HEK293 (cell line): ENCODE data around the gene UBL4A.

Experiments
- RBAK ChIP-seq: fragments of 450-650 bp; formaldehyde crosslinking; IDR thresholded peaks from 2 replicates; pipeline ENCODE4 v1.5.1; 2016; ENCODE audit warnings: missing biosample characterization, missing genetic modification characterization
- ZNF16 ChIP-seq: fragments of 450-650 bp; formaldehyde crosslinking; IDR thresholded peaks from 2 replicates; pipeline ENCODE4 v1.5.1; 2016; ENCODE audit warnings: low read depth, missing biosample characterization, missing genetic modification characterization
- ZNF184 ChIP-seq: fragments of 450-650 bp; IDR thresholded peaks from 2 replicates; pipeline ENCODE4 v1.5.1; 2018; ENCODE audit warnings: missing biosample characterization, mild to moderate bottlenecking, missing genetic modification characterization
- ZNF529 ChIP-seq: fragments of 450-650 bp; formaldehyde crosslinking; IDR thresholded peaks from 2 replicates; pipeline ENCODE4 v1.5.1; 2017; ENCODE audit warnings: missing genetic modification characterization, missing biosample characterization; ENCODE audit not compliant: insufficient replicate concordance
- ZNF785 ChIP-seq: fragments of 450-650 bp; formaldehyde crosslinking; IDR thresholded peaks from 2 replicates; pipeline ENCODE4 v1.5.1; 2016; ENCODE audit warnings: missing biosample characterization, missing genetic modification characterization
- TF ChIP-seq, protein P1 (sequence below): fragments of 450-650 bp; formaldehyde crosslinking; IDR thresholded peaks from 2 replicates; pipeline ENCODE4 v1.5.1; 2016; ENCODE audit warnings: missing biosample characterization, missing genetic modification characterization
- TF ChIP-seq, protein P2 (sequence below): fragments of 450-650 bp; formaldehyde crosslinking; IDR thresholded peaks from 2 replicates; pipeline ENCODE4 v1.5.1; 2016; ENCODE audit warnings: missing biosample characterization, missing genetic modification characterization

DNA sequence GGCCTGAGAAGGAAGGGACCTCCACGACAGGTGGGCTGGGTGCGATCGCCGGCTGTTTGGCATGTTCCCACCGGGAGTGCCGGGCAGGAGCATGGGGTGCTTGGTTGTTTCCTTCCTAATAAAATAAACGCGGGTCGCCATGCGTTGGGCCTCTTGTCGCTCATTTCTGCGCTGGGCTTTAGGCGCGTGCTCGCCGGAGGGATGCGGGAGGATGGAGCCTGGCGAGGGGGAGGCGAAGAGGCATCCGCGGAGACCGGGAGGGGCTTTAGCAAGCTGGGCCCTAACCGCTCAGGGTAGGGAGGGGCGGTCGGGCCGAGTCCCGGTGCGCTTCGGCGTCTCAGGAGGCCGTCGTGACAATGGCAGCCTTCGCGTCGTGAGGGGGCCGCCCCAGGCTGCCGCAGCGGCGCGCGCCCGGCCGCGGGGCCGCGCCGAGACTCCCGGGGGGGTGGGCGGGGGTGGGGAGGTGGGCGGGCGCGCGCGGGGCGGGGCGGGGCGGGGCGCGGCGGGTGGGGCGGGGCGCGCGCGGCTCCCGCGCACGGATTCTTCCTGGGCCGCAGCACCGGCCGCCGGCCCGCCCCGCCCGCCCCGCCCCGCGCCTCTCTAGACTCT is 49.9 kb downstream of the UBL4A start:
- TF ChIP-seq ZNF785, result no peak
- TF ChIP-seq, protein P1, sequence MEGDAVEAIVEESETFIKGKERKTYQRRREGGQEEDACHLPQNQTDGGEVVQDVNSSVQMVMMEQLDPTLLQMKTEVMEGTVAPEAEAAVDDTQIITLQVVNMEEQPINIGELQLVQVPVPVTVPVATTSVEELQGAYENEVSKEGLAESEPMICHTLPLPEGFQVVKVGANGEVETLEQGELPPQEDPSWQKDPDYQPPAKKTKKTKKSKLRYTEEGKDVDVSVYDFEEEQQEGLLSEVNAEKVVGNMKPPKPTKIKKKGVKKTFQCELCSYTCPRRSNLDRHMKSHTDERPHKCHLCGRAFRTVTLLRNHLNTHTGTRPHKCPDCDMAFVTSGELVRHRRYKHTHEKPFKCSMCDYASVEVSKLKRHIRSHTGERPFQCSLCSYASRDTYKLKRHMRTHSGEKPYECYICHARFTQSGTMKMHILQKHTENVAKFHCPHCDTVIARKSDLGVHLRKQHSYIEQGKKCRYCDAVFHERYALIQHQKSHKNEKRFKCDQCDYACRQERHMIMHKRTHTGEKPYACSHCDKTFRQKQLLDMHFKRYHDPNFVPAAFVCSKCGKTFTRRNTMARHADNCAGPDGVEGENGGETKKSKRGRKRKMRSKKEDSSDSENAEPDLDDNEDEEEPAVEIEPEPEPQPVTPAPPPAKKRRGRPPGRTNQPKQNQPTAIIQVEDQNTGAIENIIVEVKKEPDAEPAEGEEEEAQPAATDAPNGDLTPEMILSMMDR (tag by site-specific recombination), result no peak
- TF ChIP-seq RBAK (tag by site-specific recombination), result no peak
- TF ChIP-seq, protein P2, sequence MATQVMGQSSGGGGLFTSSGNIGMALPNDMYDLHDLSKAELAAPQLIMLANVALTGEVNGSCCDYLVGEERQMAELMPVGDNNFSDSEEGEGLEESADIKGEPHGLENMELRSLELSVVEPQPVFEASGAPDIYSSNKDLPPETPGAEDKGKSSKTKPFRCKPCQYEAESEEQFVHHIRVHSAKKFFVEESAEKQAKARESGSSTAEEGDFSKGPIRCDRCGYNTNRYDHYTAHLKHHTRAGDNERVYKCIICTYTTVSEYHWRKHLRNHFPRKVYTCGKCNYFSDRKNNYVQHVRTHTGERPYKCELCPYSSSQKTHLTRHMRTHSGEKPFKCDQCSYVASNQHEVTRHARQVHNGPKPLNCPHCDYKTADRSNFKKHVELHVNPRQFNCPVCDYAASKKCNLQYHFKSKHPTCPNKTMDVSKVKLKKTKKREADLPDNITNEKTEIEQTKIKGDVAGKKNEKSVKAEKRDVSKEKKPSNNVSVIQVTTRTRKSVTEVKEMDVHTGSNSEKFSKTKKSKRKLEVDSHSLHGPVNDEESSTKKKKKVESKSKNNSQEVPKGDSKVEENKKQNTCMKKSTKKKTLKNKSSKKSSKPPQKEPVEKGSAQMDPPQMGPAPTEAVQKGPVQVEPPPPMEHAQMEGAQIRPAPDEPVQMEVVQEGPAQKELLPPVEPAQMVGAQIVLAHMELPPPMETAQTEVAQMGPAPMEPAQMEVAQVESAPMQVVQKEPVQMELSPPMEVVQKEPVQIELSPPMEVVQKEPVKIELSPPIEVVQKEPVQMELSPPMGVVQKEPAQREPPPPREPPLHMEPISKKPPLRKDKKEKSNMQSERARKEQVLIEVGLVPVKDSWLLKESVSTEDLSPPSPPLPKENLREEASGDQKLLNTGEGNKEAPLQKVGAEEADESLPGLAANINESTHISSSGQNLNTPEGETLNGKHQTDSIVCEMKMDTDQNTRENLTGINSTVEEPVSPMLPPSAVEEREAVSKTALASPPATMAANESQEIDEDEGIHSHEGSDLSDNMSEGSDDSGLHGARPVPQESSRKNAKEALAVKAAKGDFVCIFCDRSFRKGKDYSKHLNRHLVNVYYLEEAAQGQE (tag by site-specific recombination), result no peak
- no peak for TF ChIP-seq ZNF529
- TF ChIP-seq ZNF16 (tag by site-specific recombination), result no peak
- no peak for TF ChIP-seq ZNF184
